Neural progenitor cell (in vitro differentiated cells): ENCODE data around the gene P2RX4. TPM values are rescaled to one million over a fixed set of nuclear protein-coding genes. Genes with fewer than 3 reads are reported as not detected.

Experiments used
- DNase-seq: peaks from one replicate; pipeline ENCODE4 v3.0.0-alpha.2; 2016; ENCODE audit warnings: low spot score
- H2AFZ ChIP-seq: fragments of 200-600 bp; sonication (generic); replicated peaks from 2 replicates; pipeline ENCODE4 v1.6.1; 2016; ENCODE audit warnings: antibody characterized with exemption
- H3F3A ChIP-seq: fragments of 200-600 bp; sonication (generic); 2 replicates; pipeline ENCODE4 v1.6.1; 2016; ENCODE audit warnings: antibody characterized with exemption, low read depth
- H3K27ac ChIP-seq: fragments of 200-600 bp; sonication (generic); 2 replicates; pipeline ENCODE4 v1.5.1; 2016; ENCODE audit warnings: mild to moderate bottlenecking
- H3K27me3 ChIP-seq: fragments of 200-600 bp; sonication (generic); 2 replicates; pipeline ENCODE4 v1.6.1; 2016; ENCODE audit warnings: mild to moderate bottlenecking, moderate library complexity
- H3K36me3 ChIP-seq: fragments of 200-600 bp; sonication (generic); 2 replicates; pipeline ENCODE4 v1.5.1; 2016
- H3K4me1 ChIP-seq: fragments of 200-600 bp; sonication (generic); 2 replicates; pipeline ENCODE4 v1.6.1; 2016; ENCODE audit warnings: mixed run types
- H3K4me2 ChIP-seq: fragments of 200-600 bp; sonication (generic); 2 replicates; pipeline ENCODE4 v1.6.1; 2016
- H3K4me3 ChIP-seq: fragments of 200-600 bp; sonication (generic); 2 replicates; pipeline ENCODE4 v1.5.1; 2016
- H3K79me2 ChIP-seq: fragments of 200-600 bp; sonication (generic); 2 replicates; pipeline ENCODE4 v1.6.1; 2016; ENCODE audit warnings: low read depth
- H3K9ac ChIP-seq: fragments of 200-600 bp; sonication (generic); 2 replicates; pipeline ENCODE4 v1.6.1; 2016
- H3K9me3 ChIP-seq: fragments of 200-600 bp; sonication (generic); 2 replicates; pipeline ENCODE4 v1.5.1; 2016; ENCODE audit warnings: low read depth
- H4K20me1 ChIP-seq: fragments of 200-600 bp; sonication (generic); 2 replicates; pipeline ENCODE4 v1.6.1; 2016; ENCODE audit warnings: low read depth
- H3K27ac Mint-ChIP-seq: 3 replicates; pipeline ENCODE4 v1.8.0; 2021; ENCODE audit warnings: mixed read lengths
- H3K27me3 Mint-ChIP-seq: 2 replicates; pipeline ENCODE4 v1.8.0; 2022; ENCODE audit warnings: low read depth, mild to moderate bottlenecking, inconsistent platforms, moderate library complexity, mixed read lengths; ENCODE audit not compliant: insufficient read depth
- H3K36me3 Mint-ChIP-seq: 3 replicates; pipeline ENCODE4 v1.8.0; 2021; ENCODE audit warnings: mixed read lengths
- H3K4me1 Mint-ChIP-seq: 3 replicates; pipeline ENCODE4 v1.8.0; 2021; ENCODE audit warnings: mixed read lengths
- H3K4me3 Mint-ChIP-seq: 3 replicates; pipeline ENCODE4 v1.8.0; 2021; ENCODE audit warnings: mild to moderate bottlenecking, moderate library complexity, mixed read lengths
- H3K9me3 Mint-ChIP-seq: 3 replicates; pipeline ENCODE4 v1.8.0; 2020; ENCODE audit warnings: mixed read lengths
- EZH2 ChIP-seq: fragments of 200-600 bp; sonication (generic); IDR thresholded peaks from 2 replicates; pipeline ENCODE4 v1.6.1; 2017; ENCODE audit warnings: antibody characterized with exemption, mild to moderate bottlenecking, moderate library complexity
- EZH2phosphoT487 ChIP-seq: fragments of 200-600 bp; sonication (generic); IDR thresholded peaks from 2 replicates; pipeline ENCODE4 v1.6.1; 2017; ENCODE audit warnings: antibody characterized with exemption
- total RNA-seq: library from RNA; depleted of rRNA; stranded (reverse); fragments of >200 nt; gene quantifications from 2 replicates; pipeline ENCODE4 v1.2.3, GENCODE V29; 2015; ENCODE audit warnings: low replicate concordance
- TF ChIP-seq, protein P1 (sequence below): fragments of 200-600 bp; sonication (generic); IDR thresholded peaks from 2 replicates; pipeline ENCODE4 v1.5.1; 2017; ENCODE audit warnings: antibody characterized with exemption, mild to moderate bottlenecking

The P2RX4 gene
- total RNA-seq, 1 donor from 2014 or later = 10.3 TPM

DNA sequence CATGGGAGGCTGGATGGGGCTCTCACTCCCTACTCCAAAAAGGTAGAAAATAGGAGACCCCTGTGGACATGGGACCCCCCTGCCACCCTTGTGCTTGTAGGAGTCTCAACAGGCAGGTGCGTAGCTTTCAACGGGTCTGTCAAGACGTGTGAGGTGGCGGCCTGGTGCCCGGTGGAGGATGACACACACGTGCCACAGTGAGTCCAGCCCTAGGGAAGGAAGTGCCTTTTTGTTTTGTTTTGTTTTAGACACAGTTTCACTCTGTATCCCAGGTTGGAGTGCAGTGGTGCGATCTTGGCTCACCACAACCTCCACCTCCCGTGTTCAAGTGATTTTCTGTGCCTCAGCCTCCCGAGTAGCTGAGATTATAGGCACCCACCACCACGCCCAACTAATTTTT is 12.9 kb downstream of the P2RX4 start:
- TF ChIP-seq, protein P1, sequence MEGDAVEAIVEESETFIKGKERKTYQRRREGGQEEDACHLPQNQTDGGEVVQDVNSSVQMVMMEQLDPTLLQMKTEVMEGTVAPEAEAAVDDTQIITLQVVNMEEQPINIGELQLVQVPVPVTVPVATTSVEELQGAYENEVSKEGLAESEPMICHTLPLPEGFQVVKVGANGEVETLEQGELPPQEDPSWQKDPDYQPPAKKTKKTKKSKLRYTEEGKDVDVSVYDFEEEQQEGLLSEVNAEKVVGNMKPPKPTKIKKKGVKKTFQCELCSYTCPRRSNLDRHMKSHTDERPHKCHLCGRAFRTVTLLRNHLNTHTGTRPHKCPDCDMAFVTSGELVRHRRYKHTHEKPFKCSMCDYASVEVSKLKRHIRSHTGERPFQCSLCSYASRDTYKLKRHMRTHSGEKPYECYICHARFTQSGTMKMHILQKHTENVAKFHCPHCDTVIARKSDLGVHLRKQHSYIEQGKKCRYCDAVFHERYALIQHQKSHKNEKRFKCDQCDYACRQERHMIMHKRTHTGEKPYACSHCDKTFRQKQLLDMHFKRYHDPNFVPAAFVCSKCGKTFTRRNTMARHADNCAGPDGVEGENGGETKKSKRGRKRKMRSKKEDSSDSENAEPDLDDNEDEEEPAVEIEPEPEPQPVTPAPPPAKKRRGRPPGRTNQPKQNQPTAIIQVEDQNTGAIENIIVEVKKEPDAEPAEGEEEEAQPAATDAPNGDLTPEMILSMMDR = no peak
- TF ChIP-seq EZH2phosphoT487 = no peak
- Mint-ChIP-seq H3K4me3 (no peak overlapping the region), H3K9me3 (no peaks in the 10 kb centered on the region), H3K27ac (no peak overlapping the region), H3K4me1 (peaks cover 3% of the 10 kb centered on the region), H3K27me3 (peaks cover 3% of the 10 kb centered on the region), H3K36me3 (peaks cover 1% of the 10 kb centered on the region)
- Histone ChIP-seq H3K4me1 (no peaks in the 10 kb centered on the region), H3K27me3 (no peaks in the 10 kb centered on the region), H3K9me3 (no peaks in the 10 kb centered on the region), H4K20me1 (no peaks in the 10 kb centered on the region), H3K9ac (no peak overlapping the region), H3K4me3 (no peak overlapping the region), H3K36me3 (no peaks in the 10 kb centered on the region), H3K79me2 (no peaks in the 10 kb centered on the region), H2AFZ (no peak overlapping the region), H3K27ac (no peak overlapping the region), H3F3A (no peaks in the 10 kb centered on the region), H3K4me2 (no peak overlapping the region)
- no peak for DNase-seq

DNA sequence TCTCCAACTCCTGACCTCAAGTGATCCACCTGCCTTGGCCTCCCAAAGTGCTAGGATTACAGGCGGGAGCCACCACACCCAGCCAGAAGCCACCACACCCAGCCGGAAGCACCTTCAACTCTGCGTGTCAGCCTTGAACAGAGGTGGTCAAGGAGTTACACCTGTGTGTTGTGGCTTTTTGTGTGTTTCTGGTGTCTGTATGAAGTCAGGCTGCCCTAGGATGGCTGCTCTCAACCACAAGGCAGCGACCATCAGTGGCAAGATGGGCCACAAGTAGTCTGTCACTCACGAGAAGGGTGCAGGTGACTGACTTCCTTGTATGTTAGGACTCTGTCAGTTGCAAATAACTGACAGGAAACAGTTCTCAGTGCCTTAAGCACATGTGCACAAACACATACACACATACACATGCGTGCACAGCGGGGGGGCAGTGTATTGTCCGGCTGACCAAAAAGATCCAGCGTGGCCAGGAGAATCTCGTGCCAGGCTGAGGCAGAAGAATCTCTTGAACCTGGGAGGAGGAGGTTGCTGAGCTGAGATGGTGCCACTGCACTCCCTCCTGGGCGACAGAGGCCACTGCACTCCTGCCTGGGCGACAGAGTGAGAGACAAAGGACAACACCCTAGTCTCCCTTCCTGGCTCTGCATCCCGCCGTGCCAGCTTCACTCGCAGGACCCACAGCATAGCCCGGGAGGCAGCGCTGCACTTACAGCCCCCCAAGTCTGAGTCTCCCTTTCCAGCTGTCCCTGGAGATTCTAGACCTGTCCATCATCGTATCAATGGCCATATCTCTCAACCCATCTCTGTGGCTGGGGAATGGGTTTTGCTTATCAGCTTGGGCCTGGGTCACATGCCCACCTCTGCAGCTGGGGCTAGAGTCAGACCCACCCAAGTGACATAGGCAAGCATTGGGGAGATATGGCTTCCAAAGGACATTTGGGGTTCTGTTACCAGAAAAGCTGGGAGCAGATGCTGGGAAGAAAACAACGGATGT is 13.7 kb downstream of the P2RX4 start:
- H3K9ac ChIP-seq = no peak overlapping the region
- Mint-ChIP-seq H3K36me3 (peaks cover 1% of the 10 kb centered on the region), H3K4me3 (no peak overlapping the region), H3K27me3 (peaks cover 4% of the 10 kb centered on the region), H3K27ac (no peak overlapping the region), H3K9me3 (no peaks in the 10 kb centered on the region), H3K4me1 (peaks cover 3% of the 10 kb centered on the region)
- H4K20me1 ChIP-seq = no peaks in the 10 kb centered on the region
- no peak overlapping the region for H3K27ac ChIP-seq
- no peak overlapping the region for H3K4me2 ChIP-seq
- no peak overlapping the region for H3K4me3 ChIP-seq
- H3F3A ChIP-seq = no peaks in the 10 kb centered on the region
- no peak overlapping the region for H2AFZ ChIP-seq
- H3K9me3 ChIP-seq = no peaks in the 10 kb centered on the region
- no peaks in the 10 kb centered on the region for H3K4me1 ChIP-seq
- H3K36me3 ChIP-seq = no peaks in the 10 kb centered on the region
- no peak for DNase-seq
- TF ChIP-seq EZH2phosphoT487 = no peak
- TF ChIP-seq, protein P1 = peak; percentile 30
- H3K79me2 ChIP-seq = no peaks in the 10 kb centered on the region
- no peaks in the 10 kb centered on the region for H3K27me3 ChIP-seq

- Mint-ChIP-seq H3K4me3 (no peak overlapping the region), H3K27me3 (peaks cover 5% of the 10 kb centered on the region), H3K9me3 (no peaks in the 10 kb centered on the region), H3K36me3 (peaks cover under 1% of the 10 kb centered on the region), H3K4me1 (peaks cover 3% of the 10 kb centered on the region), H3K27ac (no peak overlapping the region)
- Histone ChIP-seq H3K9me3 (no peaks in the 10 kb centered on the region), H3K36me3 (no peaks in the 10 kb centered on the region), H2AFZ (no peak overlapping the region), H3K9ac (no peak overlapping the region), H3K4me2 (no peak overlapping the region), H3K27me3 (no peaks in the 10 kb centered on the region), H3K79me2 (no peaks in the 10 kb centered on the region), H3K4me1 (no peaks in the 10 kb centered on the region), H3K4me3 (no peak overlapping the region), H3F3A (no peaks in the 10 kb centered on the region), H3K27ac (no peak overlapping the region), H4K20me1 (no peaks in the 10 kb centered on the region)
- TF ChIP-seq, protein P1 = no peak
- TF ChIP-seq EZH2phosphoT487 (no peak), EZH2 (no peak)
- no peak for DNase-seq
Observed at GRCh38 chr12:121224591-121224990, 14.7 kb downstream of the P2RX4 start.
